Fibroblast of skin of abdomen (primary cell): Measurements from ENCODE around the gene ICAM1.
A peak's percentile ranks its signal among the peaks of the same experiment; 100 is the strongest.
"Not testable (repeated sequence)": the region's sequence is repeated elsewhere in the genome, so short reads cannot be mapped to it uniquely, and the experiment has no call there.

ENCODE experiments used
- DNase-seq: peaks from one replicate; pipeline ENCODE4 v3.0.0-alpha.2; 2013

The ICAM1 gene

DNA sequence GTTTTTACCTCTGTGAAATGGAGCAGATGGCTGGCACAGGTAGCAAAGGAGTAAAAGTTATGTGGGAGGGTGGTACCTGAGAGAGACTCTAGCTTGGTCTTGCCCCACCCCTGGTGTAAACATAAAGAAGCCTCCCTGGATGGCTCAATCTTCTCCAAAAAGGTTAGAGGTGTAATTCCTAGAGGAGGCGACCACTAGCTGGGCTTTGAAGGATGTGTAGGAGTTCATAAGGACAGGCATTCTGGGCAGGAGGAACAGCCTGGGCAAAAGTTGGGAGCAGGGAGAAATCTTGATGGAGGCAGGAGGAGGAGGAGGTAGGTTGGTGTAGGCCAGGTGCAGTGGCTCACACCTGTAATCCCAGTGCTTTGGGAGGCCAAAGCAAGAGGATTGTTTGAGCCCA lies 8.0 kb downstream of the ICAM1 start:
- no peak for DNase-seq

DNA sequence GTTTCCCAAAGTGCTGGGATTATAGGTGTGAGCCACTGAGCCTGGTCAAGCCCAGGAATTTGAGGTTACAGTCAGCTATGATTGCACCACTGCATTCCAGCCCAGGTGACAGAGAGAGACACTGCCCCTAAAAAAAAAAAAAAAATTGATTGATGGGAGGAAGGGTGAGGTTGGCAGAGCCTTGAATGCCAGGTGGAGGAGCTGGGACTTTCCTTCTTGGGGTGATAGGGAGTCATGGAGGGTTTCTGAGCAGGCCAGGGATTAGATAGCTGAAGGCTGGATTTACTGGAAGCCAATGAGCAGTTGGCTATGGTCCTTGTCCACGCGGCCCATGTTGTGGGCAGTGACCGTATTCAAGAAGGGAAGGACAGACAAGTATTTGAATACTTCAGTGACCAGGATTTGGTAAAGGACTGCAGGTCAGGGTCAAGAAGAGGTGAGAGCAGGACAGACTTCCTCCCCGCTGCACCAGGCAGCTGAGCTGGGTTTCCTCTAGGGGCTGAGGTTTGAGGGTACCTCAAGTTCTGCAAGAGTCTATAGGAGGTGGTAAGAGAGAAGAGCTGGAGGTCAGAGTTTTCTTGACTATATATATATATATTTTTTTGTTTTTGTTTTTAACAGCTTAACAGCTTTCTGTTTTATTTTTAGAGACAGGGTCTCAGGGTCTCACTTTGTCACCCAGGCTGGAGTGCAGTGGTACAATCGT lies 9.0 kb downstream of the ICAM1 start:
- no peak for DNase-seq

DNA sequence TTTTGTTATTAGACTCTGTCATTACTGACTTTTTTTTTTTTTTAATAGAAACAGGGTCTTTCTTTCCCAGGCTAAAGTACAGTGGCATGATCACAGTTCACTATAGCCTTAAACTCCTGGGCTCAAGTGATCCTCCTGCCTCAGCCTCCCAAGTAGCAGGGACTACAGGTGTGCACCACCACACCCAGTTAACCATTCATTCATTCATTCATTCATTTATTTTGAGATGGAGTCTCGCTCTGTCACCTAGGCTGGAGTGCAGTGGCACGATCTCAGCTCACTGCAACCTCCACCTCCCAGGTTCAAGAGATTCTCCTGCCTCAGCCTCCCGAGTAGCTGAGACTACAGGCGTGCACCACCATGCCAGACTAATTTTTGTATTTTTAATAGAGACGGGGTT lies 11.1 kb downstream of the ICAM1 start:
- not testable (repeated sequence) for DNase-seq

DNA sequence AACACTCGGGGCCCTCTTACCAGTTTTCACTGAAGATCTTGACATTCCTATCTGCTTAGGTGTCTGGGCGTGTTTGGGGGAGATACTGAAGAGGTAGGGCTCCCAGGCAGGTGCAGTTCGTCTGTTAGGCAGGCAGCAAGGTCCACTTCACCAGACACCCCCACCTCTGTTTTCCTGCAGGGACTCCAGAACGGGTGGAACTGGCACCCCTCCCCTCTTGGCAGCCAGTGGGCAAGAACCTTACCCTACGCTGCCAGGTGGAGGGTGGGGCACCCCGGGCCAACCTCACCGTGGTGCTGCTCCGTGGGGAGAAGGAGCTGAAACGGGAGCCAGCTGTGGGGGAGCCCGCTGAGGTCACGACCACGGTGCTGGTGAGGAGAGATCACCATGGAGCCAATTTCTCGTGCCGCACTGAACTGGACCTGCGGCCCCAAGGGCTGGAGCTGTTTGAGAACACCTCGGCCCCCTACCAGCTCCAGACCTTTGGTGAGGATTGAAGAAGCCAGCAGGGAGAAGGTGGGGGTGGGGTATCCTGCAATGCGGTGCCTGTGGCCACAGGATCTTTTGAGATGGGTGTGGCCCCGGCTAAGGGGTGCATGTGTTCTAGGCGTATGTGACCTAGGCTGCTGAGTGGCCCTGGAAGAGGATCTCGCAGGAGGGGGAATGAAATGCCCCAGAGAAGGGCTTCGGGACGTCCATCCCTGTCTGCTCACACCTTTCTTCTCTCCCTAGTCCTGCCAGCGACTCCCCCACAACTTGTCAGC lies 12.6 kb downstream of the ICAM1 start:
- DNase-seq: no peak

DNA sequence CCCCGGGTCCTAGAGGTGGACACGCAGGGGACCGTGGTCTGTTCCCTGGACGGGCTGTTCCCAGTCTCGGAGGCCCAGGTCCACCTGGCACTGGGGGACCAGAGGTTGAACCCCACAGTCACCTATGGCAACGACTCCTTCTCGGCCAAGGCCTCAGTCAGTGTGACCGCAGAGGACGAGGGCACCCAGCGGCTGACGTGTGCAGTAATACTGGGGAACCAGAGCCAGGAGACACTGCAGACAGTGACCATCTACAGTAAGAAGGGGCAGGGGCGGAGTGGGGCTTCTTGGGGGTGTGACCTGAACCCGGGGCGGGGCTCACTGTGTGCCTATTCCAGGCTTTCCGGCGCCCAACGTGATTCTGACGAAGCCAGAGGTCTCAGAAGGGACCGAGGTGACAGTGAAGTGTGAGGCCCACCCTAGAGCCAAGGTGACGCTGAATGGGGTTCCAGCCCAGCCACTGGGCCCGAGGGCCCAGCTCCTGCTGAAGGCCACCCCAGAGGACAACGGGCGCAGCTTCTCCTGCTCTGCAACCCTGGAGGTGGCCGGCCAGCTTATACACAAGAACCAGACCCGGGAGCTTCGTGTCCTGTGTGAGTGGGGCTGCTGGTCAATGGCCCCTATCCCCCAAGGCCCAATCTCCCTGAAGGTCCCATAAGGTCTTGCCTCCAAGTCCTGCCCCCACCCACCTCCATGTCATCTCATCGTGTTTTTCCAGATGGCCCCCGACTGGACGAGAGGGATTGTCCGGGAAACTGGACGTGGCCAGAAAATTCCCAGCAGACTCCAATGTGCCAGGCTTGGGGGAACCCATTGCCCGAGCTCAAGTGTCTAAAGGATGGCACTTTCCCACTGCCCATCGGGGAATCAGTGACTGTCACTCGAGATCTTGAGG lies 13.4 kb downstream of the ICAM1 start:
- no peak for DNase-seq

DNA sequence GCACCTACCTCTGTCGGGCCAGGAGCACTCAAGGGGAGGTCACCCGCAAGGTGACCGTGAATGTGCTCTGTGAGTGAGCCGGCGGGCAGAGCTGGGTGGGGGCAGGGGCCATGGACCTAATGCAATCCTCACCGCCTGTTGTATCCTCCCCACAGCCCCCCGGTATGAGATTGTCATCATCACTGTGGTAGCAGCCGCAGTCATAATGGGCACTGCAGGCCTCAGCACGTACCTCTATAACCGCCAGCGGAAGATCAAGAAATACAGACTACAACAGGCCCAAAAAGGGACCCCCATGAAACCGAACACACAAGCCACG lies 14.0 kb downstream of the ICAM1 start:
- no peak for DNase-seq

DNA sequence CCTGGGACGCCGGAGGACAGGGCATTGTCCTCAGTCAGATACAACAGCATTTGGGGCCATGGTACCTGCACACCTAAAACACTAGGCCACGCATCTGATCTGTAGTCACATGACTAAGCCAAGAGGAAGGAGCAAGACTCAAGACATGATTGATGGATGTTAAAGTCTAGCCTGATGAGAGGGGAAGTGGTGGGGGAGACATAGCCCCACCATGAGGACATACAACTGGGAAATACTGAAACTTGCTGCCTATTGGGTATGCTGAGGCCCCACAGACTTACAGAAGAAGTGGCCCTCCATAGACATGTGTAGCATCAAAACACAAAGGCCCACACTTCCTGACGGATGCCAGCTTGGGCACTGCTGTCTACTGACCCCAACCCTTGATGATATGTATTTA lies 14.5 kb downstream of the ICAM1 start:
- no peak for DNase-seq

DNA sequence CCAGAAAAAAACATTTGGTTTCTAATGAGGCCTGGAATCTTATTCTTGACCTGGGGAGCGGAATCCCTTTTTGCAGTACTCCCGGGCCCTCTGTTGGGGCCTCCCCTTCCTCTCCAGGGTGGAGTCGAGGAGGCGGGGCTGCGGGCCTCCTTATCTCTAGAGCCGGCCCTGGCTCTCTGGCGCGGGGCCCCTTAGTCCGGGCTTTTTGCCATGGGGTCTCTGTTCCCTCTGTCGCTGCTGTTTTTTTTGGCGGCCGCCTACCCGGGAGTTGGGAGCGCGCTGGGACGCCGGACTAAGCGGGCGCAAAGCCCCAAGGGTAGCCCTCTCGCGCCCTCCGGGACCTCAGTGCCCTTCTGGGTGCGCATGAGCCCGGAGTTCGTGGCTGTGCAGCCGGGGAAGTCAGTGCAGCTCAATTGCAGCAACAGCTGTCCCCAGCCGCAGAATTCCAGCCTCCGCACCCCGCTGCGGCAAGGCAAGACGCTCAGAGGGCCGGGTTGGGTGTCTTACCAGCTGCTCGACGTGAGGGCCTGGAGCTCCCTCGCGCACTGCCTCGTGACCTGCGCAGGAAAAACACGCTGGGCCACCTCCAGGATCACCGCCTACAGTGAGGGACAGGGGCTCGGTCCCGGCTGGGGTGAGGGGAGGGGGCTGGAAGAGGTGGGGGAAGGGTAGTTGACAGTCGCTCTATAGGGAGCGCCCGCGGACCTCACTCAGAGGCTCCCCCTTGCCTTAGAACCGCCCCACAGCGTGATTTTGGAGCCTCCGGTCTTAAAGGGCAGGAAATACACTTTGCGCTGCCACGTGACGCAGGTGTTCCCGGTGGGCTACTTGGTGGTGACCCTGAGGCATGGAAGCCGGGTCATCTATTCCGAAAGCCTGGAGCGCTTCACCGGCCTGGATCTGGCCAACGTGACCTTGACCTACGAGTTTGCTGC lies 16.1 kb downstream of the ICAM1 start, which contains the start of gene ICAM4:
Gene ICAM4, plus strand, starts transcription at position 153 of the 935 bp plus-strand sequence. Its CDS starts 58 bp downstream, at position 211.
- no peak for DNase-seq

DNA sequence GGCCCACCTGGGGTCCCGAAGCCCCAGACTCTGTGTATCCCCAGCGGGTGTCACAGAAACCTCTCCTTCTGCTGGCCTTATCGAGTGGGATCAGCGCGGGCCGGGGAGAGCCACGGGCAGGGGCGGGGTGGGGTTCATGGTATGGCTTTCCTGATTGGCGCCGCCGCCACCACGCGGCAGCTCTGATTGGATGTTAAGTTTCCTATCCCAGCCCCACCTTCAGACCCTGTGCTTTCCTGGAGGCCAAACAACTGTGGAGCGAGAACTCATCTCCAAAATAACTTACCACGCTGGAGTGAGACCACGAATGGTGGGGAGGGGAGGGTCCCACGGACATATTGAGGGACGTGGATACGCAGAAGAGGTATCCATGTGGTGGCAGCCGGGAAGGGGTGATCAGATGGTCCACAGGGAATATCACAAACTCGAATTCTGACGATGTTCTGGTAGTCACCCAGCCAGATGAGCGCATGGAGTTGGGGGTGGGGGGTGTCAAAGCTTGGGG lies 17.8 kb downstream of the ICAM1 start:
- DNase-seq: peak; percentile 40

DNA sequence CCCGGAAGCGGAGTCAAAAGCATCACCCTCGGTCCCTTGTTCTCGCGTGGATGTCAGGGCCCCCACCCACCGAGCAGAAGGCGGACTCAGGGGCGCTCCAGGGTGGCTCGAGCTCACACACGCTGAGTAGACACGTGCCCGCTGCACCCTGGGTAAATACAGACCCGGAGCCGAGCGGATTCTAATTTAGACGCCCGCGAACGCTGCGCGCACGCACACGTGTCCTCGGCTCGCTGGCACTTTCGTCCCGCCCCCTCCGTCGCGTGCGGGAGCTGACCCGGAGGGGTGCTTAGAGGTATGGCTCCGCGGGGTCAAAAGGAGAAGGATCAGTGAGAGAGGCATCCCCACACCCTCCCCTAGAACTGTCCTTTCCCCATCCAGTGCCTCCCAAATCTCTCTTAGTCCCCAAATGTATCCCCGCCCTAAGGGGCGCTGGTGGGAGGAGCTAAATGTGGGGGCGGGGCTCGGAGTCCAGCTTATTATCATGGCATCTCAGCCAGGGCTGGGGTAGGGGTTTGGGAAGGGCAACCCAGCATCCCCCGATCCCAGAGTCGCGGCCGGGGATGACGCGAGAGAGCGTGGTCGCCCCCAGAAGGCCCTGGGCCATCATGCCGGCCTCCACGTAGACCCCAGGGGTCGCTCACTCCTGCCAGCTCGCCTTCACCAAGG lies 18.4 kb downstream of the ICAM1 start:
- DNase-seq: peak; percentile 46

DNA sequence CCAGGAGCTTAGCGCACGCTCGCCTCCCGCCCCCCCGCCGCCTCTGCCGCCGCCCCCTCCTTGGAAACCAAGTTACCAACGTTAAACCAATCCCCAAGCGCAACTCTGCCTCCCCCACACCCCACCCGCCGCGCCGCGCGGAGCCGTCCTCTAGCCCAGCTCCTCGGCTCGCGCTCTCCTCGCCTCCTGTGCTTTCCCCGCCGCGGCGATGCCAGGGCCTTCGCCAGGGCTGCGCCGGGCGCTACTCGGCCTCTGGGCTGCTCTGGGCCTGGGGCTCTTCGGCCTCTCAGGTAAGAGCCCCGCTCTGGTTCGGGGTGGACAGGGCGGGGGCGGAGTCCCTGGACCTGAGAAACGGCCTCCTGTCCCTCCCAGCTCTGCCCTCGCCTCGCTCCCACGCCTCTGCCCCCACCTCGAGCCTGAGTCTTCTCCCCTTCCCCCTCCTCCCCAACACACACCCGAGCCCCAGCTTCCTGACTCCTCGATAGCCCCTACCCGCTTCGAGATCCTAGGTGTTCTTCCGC lies 19.0 kb downstream of the ICAM1 start, which contains the start of gene ICAM5:
Gene ICAM5, plus strand, starts transcription at position 117 of the 521 bp plus-strand sequence. Its CDS starts 92 bp downstream, at position 209.
- no peak for DNase-seq

DNA sequence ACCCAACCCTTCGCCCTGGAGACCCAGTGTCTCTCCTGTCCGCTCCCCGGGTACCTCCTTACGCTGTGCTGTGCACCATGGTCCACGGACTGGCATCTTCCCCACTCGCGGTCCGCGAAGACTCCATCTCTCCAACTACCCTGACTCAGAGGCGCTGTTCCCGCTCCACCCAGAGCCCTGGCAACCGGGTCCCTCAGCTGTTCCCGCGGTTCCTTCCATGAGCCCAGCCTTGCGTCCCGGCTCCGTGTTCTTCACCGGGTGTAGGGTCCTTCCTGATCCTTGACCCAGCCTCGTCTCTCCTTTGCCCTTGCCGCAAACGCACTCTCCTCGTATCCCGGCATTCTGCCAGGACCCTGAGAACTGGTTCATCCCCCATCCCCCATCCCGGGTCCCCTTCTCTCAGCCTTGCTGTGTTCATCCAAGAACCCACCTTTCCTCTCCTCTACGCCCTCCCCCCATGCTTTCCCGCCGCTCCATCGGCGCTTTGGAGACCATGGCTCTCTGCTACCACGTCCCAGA lies 19.5 kb downstream of the ICAM1 start:
- DNase-seq: no peak

DNA sequence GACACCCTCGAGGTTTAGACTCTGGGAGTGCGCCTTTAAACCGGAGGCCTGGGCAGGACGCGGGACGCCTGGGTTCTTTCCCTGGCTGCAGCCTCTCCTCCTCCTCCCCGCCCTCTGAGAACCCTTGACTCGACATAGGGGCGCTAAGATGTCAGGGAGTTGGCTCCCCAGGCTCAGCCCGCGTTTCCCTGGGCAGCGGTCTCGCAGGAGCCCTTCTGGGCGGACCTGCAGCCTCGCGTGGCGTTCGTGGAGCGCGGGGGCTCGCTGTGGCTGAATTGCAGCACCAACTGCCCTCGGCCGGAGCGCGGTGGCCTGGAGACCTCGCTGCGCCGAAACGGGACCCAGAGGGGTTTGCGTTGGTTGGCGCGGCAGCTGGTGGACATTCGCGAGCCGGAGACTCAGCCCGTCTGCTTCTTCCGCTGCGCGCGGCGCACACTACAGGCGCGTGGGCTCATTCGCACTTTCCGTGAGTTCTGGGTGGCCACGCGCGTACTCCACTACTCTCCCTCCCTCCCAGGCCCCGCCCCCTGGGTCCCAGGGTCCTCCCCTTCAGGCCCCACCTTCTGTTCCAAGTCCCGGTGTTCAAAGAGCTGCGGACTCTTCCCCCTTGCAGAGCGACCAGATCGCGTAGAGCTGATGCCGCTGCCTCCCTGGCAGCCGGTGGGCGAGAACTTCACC lies 20.1 kb downstream of the ICAM1 start:
- no peak for DNase-seq

DNA sequence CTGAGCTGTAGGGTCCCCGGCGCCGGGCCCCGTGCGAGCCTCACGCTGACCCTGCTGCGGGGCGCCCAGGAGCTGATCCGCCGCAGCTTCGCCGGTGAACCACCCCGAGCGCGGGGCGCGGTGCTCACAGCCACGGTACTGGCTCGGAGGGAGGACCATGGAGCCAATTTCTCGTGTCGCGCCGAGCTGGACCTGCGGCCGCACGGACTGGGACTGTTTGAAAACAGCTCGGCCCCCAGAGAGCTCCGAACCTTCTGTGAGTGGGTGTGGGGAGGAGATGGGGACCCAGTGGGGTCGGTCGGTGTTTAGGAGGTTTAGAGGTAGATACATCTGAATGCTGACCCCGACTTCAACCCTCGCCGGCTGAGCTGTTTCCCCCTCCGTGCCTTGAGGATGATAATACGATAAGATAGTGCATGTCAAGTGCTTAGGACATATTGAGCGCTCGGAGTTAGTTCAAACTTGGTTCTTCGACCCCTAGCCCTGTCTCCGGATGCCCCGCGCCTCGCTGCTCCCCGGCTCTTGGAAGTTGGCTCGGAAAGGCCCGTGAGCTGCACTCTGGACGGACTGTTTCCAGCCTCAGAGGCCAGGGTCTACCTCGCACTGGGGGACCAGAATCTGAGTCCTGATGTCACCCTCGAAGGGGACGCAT lies 20.8 kb downstream of the ICAM1 start:
- DNase-seq: no peak

DNA sequence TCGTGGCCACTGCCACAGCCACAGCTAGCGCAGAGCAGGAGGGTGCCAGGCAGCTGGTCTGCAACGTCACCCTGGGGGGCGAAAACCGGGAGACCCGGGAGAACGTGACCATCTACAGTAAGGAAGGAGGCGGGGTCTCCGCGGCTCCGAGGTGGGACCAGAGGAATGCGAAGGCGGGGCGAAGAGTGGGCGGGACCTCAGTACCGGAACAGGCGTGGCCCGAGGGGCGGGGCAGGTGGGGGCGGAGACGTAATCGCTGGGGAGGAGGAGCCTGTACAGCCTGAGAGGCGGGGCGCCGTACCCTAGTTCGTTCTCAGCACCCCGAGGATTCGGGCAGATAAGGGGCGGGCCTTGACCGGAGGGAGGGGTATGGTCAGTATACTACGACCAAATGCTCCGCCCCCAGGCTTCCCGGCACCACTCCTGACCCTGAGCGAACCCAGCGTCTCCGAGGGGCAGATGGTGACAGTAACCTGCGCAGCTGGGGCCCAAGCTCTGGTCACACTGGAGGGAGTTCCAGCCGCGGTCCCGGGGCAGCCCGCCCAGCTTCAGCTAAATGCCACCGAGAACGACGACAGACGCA lies 21.4 kb downstream of the ICAM1 start:
- DNase-seq: peak; percentile 65

DNA sequence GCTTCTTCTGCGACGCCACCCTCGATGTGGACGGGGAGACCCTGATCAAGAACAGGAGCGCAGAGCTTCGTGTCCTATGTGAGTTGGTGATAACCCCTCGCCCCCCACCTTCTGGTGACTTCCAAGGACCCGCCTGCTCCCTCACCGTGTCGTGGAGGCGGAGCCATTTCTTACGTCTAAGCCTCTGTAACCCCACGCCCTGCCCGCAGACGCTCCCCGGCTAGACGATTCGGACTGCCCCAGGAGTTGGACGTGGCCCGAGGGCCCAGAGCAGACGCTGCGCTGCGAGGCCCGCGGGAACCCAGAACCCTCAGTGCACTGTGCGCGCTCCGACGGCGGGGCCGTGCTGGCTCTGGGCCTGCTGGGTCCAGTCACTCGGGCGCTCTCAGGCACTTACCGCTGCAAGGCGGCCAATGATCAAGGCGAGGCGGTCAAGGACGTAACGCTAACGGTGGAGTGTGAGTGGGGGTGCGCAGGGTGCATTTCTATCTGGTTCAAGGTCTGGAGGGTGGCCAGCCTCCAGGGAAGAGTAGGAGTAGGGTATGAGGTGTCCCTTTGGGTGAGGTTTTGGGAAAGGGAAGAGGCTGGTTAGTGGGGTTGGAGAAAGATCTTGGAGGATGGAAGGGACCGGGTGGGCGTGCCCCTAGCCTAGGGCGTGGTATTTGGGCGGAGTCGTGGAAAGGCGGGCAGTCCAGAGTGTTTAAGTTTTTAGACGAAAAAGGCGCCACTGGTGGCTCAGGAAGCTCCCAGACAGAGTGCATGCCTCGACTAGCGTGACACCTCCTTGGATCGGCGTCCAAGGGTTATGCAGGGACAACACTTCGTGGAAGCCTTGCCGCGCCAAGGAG lies 22.1 kb downstream of the ICAM1 start:
- DNase-seq: no peak

DNA sequence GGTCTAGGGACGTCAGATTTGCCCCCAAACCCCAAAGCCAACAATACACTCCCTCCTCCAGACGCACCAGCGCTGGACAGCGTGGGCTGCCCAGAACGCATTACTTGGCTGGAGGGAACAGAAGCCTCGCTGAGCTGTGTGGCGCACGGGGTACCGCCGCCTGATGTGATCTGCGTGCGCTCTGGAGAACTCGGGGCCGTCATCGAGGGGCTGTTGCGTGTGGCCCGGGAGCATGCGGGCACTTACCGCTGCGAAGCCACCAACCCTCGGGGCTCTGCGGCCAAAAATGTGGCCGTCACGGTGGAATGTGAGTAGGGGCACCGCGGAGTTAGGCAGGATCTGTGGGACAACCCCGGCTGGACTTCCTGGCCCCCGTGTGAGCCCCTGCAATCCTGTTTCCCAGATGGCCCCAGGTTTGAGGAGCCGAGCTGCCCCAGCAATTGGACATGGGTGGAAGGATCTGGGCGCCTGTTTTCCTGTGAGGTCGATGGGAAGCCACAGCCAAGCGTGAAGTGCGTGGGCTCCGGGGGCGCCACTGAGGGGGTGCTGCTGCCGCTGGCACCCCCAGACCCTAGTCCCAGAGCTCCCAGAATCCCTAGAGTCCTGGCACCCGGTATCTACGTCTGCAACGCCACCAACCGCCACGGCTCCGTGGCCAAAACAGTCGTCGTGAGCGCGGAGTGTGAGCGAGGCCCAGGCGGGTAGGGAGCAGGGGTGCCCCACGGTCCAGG lies 22.9 kb downstream of the ICAM1 start:
- DNase-seq: no peak

DNA sequence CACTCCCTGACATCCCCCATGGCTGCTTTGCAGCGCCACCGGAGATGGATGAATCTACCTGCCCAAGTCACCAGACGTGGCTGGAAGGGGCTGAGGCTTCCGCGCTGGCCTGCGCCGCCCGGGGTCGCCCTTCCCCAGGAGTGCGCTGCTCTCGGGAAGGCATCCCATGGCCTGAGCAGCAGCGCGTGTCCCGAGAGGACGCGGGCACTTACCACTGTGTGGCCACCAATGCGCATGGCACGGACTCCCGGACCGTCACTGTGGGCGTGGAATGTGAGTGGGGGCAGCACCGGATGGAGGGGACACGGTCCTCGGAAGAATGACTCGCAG lies 23.4 kb downstream of the ICAM1 start:
- no peak for DNase-seq
